WERI-Rb-1 (cell line): Measurements from ENCODE around the gene KRT86.

Source experiments
- DNase-seq: peaks from one replicate; pipeline ENCODE4 v3.0.0-alpha.2; 2020
- H3K27ac ChIP-seq: fragments of 250-450 bp; sonication (Bioruptor Pico); 2 replicates; pipeline ENCODE4 v1.5.1; 2020; ENCODE audit warnings: mild to moderate bottlenecking, moderate library complexity
- H3K27me3 ChIP-seq: fragments of 250-450 bp; sonication (Bioruptor Pico); 2 replicates; pipeline ENCODE4 v1.5.1; 2021; ENCODE audit warnings: mild to moderate bottlenecking, low read depth, moderate library complexity; ENCODE audit not compliant: insufficient read depth, severe bottlenecking
- H3K36me3 ChIP-seq: fragments of 250-450 bp; sonication (Bioruptor Pico); 2 replicates; pipeline ENCODE4 v1.5.1; 2020; ENCODE audit warnings: mild to moderate bottlenecking, moderate library complexity
- H3K4me3 ChIP-seq: 2 replicates; pipeline ENCODE4 v1.5.1; 2011; ENCODE audit warnings: low read depth, mild to moderate bottlenecking, control low read depth, low read length
- H3K9me3 ChIP-seq: fragments of 250-450 bp; sonication (Bioruptor Pico); 2 replicates; pipeline ENCODE4 v1.5.1; 2021; ENCODE audit warnings: mild to moderate bottlenecking, moderate library complexity; ENCODE audit not compliant: severe bottlenecking
- TF ChIP-seq, protein P1 (sequence below): IDR thresholded peaks from 2 replicates; pipeline ENCODE4 v1.5.1; 2011; ENCODE audit warnings: low read depth, mild to moderate bottlenecking, control low read depth, inconsistent platforms, low read length

Gene KRT86

GRCh38 chr12:52356762-52357580 is 82.5 kb downstream of the KRT86 start:
- TF ChIP-seq, protein P1, sequence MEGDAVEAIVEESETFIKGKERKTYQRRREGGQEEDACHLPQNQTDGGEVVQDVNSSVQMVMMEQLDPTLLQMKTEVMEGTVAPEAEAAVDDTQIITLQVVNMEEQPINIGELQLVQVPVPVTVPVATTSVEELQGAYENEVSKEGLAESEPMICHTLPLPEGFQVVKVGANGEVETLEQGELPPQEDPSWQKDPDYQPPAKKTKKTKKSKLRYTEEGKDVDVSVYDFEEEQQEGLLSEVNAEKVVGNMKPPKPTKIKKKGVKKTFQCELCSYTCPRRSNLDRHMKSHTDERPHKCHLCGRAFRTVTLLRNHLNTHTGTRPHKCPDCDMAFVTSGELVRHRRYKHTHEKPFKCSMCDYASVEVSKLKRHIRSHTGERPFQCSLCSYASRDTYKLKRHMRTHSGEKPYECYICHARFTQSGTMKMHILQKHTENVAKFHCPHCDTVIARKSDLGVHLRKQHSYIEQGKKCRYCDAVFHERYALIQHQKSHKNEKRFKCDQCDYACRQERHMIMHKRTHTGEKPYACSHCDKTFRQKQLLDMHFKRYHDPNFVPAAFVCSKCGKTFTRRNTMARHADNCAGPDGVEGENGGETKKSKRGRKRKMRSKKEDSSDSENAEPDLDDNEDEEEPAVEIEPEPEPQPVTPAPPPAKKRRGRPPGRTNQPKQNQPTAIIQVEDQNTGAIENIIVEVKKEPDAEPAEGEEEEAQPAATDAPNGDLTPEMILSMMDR: no peak
- DNase-seq: no peak
- H3K9me3 ChIP-seq: no peaks in the 10 kb centered on the region
- H3K27me3 ChIP-seq: no peaks in the 10 kb centered on the region
- H3K4me3 ChIP-seq: no peak overlapping the region
- H3K36me3 ChIP-seq: no peaks in the 10 kb centered on the region
- H3K27ac ChIP-seq: no peak overlapping the region
